EH (cell line): Measurements from ENCODE around the gene PSTPIP1.

ENCODE experiments used
- DNase-seq: peaks from one replicate; pipeline ENCODE4 v3.0.0-alpha.2; 2015; ENCODE audit warnings: low read depth

The PSTPIP1 gene

GRCh38 chr15:77070180-77070494 lies 75.2 kb downstream of the PSTPIP1 start:
- DNase-seq, result no peak

GRCh38 chr15:77070495-77071304 lies 75.8 kb downstream of the PSTPIP1 start, which contains the start of gene TSPAN3:
Gene TSPAN3, minus strand, starts transcription at chr15:77071109. Its CDS starts 155 bp downstream, at chr15:77070954.
- DNase-seq, result peak; percentile 90

GRCh38 chr15:77071305-77072223 lies 76.6 kb downstream of the PSTPIP1 start:
- DNase-seq, result no peak

- DNase-seq, result no peak
Measured at GRCh38 chr15:77074350-77074749, 79.4 kb downstream of the PSTPIP1 start.

- DNase-seq, result peak; percentile 60
Measured at GRCh38 chr15:77075528-77075927, 80.6 kb downstream of the PSTPIP1 start.

- DNase-seq, result no peak
Measured at GRCh38 chr15:77076323-77076915, 81.5 kb downstream of the PSTPIP1 start.

- no peak for DNase-seq
Measured at GRCh38 chr15:77081971-77082370, 87.0 kb downstream of the PSTPIP1 start.

GRCh38 chr15:77083381-77084160 lies 88.6 kb downstream of the PSTPIP1 start:
- DNase-seq, result peak; percentile 65

GRCh38 chr15:77084436-77084835 lies 89.5 kb downstream of the PSTPIP1 start:
- DNase-seq, result no peak

- DNase-seq, result peak; percentile 76
Measured at GRCh38 chr15:77085297-77085696, 90.4 kb downstream of the PSTPIP1 start.
